GM12878 (cell line): ENCODE measurements around the gene SUGCT. TPM values are rescaled to one million over a fixed set of nuclear protein-coding genes. Genes with fewer than 3 reads are reported as not detected.

ENCODE experiments used
- ATAC-seq: fragments of 200-7000 bp; cut with Tn5 transposase; 3 replicates; pipeline ENCODE4 v1.9.1; 2020; ENCODE audit warnings: mild to moderate bottlenecking, moderate library complexity
- BruUV-seq: library from RNA; stranded (reverse); fragments of 400-500 nt; replicated peaks from 2 replicates; lab custom pipeline; 2021; lab: Mats Ljungman, UMichigan
- CTCF ChIA-PET: fragments of 300-600 bp; sonication (Branson Sonifier 250); formaldehyde crosslinking; extraction: SDS; loops from one replicate; lab custom pipeline; 2021; ENCODE audit warnings: inconsistent platforms; lab: Yijun Ruan, JAX
- POLR2A ChIA-PET: fragments of 350-600 bp; formaldehyde crosslinking; extraction: SDS; loops from one replicate; lab custom pipeline; 2021; ENCODE audit warnings: inconsistent platforms; lab: Charles Lee
- RAD21 ChIA-PET: fragments of 300-600 bp; sonication (Branson Sonifier 250); formaldehyde crosslinking; loops from one replicate; lab custom pipeline; 2023; ENCODE audit warnings: antibody characterized with exemption; ENCODE audit not compliant: unreplicated experiment; lab: Charles Lee
- SMC1A ChIA-PET: fragments of 300-600 bp; sonication (Branson Sonifier 250); formaldehyde crosslinking; loops from one replicate; lab custom pipeline; 2023; ENCODE audit not compliant: unreplicated experiment, uncharacterized antibody; lab: Charles Lee
- DNase-seq: peaks from one replicate; pipeline ENCODE4 v3.0.0-alpha.2; 2011; ENCODE audit warnings: low read depth, low spot score
- FAIRE-seq: peaks from 3 replicates; lab custom pipeline; 2011; peaks lifted over from hg19 to GRCh38; lab: Jason Lieb, UNC
- H2AFZ ChIP-seq: 2 replicates; pipeline ENCODE4 v1.6.0; 2011; ENCODE audit warnings: low read depth, low read length, control low read depth; ENCODE audit not compliant: control insufficient read depth
- H3K27ac ChIP-seq: 2 replicates; pipeline ENCODE4 v1.5.1; 2011; ENCODE audit warnings: control low read depth; ENCODE audit not compliant: control insufficient read depth, insufficient read depth
- H3K27me3 ChIP-seq, 2 experiments: replicated peaks in 1 of 2; 2 replicates each; pipeline versions ENCODE4 v1.6.0 to v1.6.1; 2011; ENCODE audit warnings: low read length in 1 of 2; ENCODE audit not compliant: control insufficient read depth in 2 of 2, insufficient read depth in 2 of 2
- H3K36me3 ChIP-seq, 2 experiments: 2 replicates each; pipeline ENCODE4 v1.5.1; 2011; ENCODE audit warnings: low read length in 1 of 2; ENCODE audit not compliant: control insufficient read depth in 2 of 2, insufficient read depth in 2 of 2
- H3K4me1 ChIP-seq: 2 replicates; pipeline ENCODE4 v1.6.1; 2011; ENCODE audit warnings: mild to moderate bottlenecking, low read length, moderate library complexity, mixed read lengths; ENCODE audit not compliant: control insufficient read depth, insufficient read depth
- H3K4me2 ChIP-seq: 2 replicates; pipeline ENCODE4 v1.6.0; 2011; ENCODE audit warnings: control low read depth; ENCODE audit not compliant: control insufficient read depth, insufficient read depth
- H3K4me3 ChIP-seq: fragments of 200-600 bp; sonication (generic); 2 replicates; pipeline ENCODE4 v1.5.1; 2016
- H3K79me2 ChIP-seq: 2 replicates; pipeline ENCODE4 v1.6.0; 2011; ENCODE audit warnings: low read length; ENCODE audit not compliant: control insufficient read depth, insufficient read depth
- H3K9ac ChIP-seq: 2 replicates; pipeline ENCODE4 v1.8.0; 2011; ENCODE audit warnings: low read length, control low read depth, mixed read lengths; ENCODE audit not compliant: control insufficient read depth, insufficient read depth
- H3K9me3 ChIP-seq: replicated peaks from 3 replicates; pipeline ENCODE4 v1.5.1; 2011; ENCODE audit warnings: mild to moderate bottlenecking, low read length; ENCODE audit not compliant: control insufficient read depth, insufficient read depth
- H4K20me1 ChIP-seq: 2 replicates; pipeline ENCODE4 v1.6.0; 2011; ENCODE audit not compliant: control insufficient read depth, insufficient read depth
- ATF3 ChIP-seq: IDR thresholded peaks from 2 replicates; pipeline ENCODE4 v1.6.1; 2011; ENCODE audit warnings: low read depth, mild to moderate bottlenecking, low read length, moderate library complexity, borderline replicate concordance; ENCODE audit errors: extremely low read depth
- CBFB ChIP-seq: IDR thresholded peaks from 2 replicates; pipeline ENCODE4 v1.6.1; 2016; ENCODE audit warnings: antibody characterized with exemption, low read depth
- E4F1 ChIP-seq: fragments of 450-650 bp; IDR thresholded peaks from 2 replicates; pipeline ENCODE4 v1.6.1; 2018; ENCODE audit warnings: borderline replicate concordance, mild to moderate bottlenecking; ENCODE audit not compliant: partially characterized antibody
- EED ChIP-seq: sonication (generic); IDR thresholded peaks from 2 replicates; pipeline ENCODE4 v1.6.1; 2016; ENCODE audit warnings: antibody characterized with exemption, low read depth
- HCFC1 ChIP-seq: fragments of 150-350 bp; IDR thresholded peaks from 2 replicates; pipeline ENCODE4 v1.6.1; 2014; ENCODE audit warnings: low read length
- HDGF ChIP-seq: fragments of 450-650 bp; IDR thresholded peaks from 2 replicates; pipeline ENCODE4 v1.6.1; 2016; ENCODE audit warnings: antibody characterized with exemption
- IKZF2 ChIP-seq, 2 experiments: fragments of 450-650 bp; IDR thresholded peaks; 2 replicates each; pipeline ENCODE4 v1.6.1; 2017; ENCODE audit warnings: mild to moderate bottlenecking in 2 of 2, moderate library complexity in 2 of 2
- IRF4 ChIP-seq: IDR thresholded peaks from 2 replicates; pipeline ENCODE4 v1.6.1; 2011; ENCODE audit warnings: low read depth, low read length
- MYB ChIP-seq: fragments of 150-350 bp; IDR thresholded peaks from 2 replicates; pipeline ENCODE4 v1.6.1; 2014; ENCODE audit warnings: mild to moderate bottlenecking, low read depth, low read length, borderline replicate concordance
- PAX5 ChIP-seq: IDR thresholded peaks from 2 replicates; pipeline ENCODE4 v1.6.1; 2011; ENCODE audit warnings: low read depth, low read length, borderline replicate concordance
- SIN3A ChIP-seq: IDR thresholded peaks from 2 replicates; pipeline ENCODE4 v1.6.1; 2012; ENCODE audit warnings: low read depth, low read length, improper control_type of control experiment
- SIX5 ChIP-seq: IDR thresholded peaks from 2 replicates; pipeline ENCODE4 v1.6.1; 2011; ENCODE audit warnings: mild to moderate bottlenecking, low read depth, low read length, moderate library complexity; ENCODE audit not compliant: severe bottlenecking
- SPI1 ChIP-seq: IDR thresholded peaks from 2 replicates; pipeline ENCODE4 v1.6.1; 2011; ENCODE audit warnings: low read depth, mild to moderate bottlenecking, low read length, moderate library complexity, borderline replicate concordance; ENCODE audit not compliant: insufficient read depth
- STAT1 ChIP-seq: fragments of 450-650 bp; conservative IDR thresholded peaks from 2 replicates; pipeline ENCODE4 v1.6.1; 2014; ENCODE audit warnings: antibody characterized with exemption, mild to moderate bottlenecking
- WGBS: methylation state at CpG from one replicate; pipeline ENCODE4 v1.1.6; 2016; ENCODE audit warnings: low lambda C conversion rate; ENCODE audit not compliant: insufficient replicate concordance, insufficient coverage; ENCODE audit errors: missing lambda C conversion rate; 5-methylcytosine and 5-hydroxymethylcytosine counted together
- in situ Hi-C: fragments of 300-500 bp; cut with MboI; formaldehyde crosslinking; loops from 9 replicates; pipeline ENCODE4 v1.14.3; 2018; ENCODE audit warnings: mixed read lengths
- intact Hi-C: fragments of 100-400 bp; cut with micrococcal nuclease; formaldehyde crosslinking; loops from one replicate; pipeline ENCODE4 v1.14.2; 2022; ENCODE audit not compliant: unreplicated experiment
- polyA plus RNA-seq, 11 experiments: library from polyadenylated mRNA; depleted of rRNA in 4 of 11; unstranded in 6 of 11; stranded (reverse) in 5 of 11; fragments of >200 nt; fragmentation: Nextera tagmentation in 4 of 11; fragmentation: Illumina TruSeq in 1 of 11; extraction: Ambion mirVana in 4 of 11; extraction: Trizol in 1 of 11; gene quantifications; 1 replicate in 1 of 11; 2 replicates in 10 of 11; pipeline versions ENCODE4 v1.2.1 to v1.2.3, GENCODE V29; 2011 to 2016; ENCODE audit warnings: inconsistent platforms in 2 of 11, missing spikeins in 2 of 11, low read depth in 1 of 11
- total RNA-seq, 4 experiments: library from RNA; depleted of rRNA in 3 of 4; stranded (reverse); fragments of >200 nt in 3 of 4; fragmentation: Illumina TruSeq in 1 of 4; extraction: Trizol in 1 of 4; gene quantifications; 2 replicates each; pipeline versions ENCODE4 v1.2.1 to v1.2.3, GENCODE V29; 2013 to 2021

Gene SUGCT
- total and polyA plus RNA-seq, 10 of the 15 experiments (the other 5 are each of a cell fraction or from before 2014, with no cell fraction given) = 0.08 to 1.2 (median 0.67) TPM; not detected in 1

GRCh38 chr7:40237731-40238130, 102.9 kb downstream of the SUGCT start:
- H4K20me1 ChIP-seq = no peaks in the 10 kb centered on the region
- H3K4me2 ChIP-seq = no peak overlapping the region
- in situ Hi-C loops (no loop called here), intact Hi-C loops (loop anchor here (10.0 kb wide), 1 partner anchor 87 kb away; no protein-coding TSS in a partner anchor)
- H3K27ac ChIP-seq = no peak overlapping the region
- no peaks in the 10 kb centered on the region for H3K4me1 ChIP-seq
- no peak overlapping the region for H3K9ac ChIP-seq
- POLR2A ChIA-PET = no interaction called here
- H3K4me3 ChIP-seq = no peak overlapping the region
- WGBS = 65% methylated on average over 1 of the region's 1 CpG
- BruUV-seq = no TSS peak
- H3K27me3 ChIP-seq = no peaks in the 10 kb centered on the region
- no peak for DNase-seq
- no peak overlapping the region for H2AFZ ChIP-seq
- H3K36me3 ChIP-seq = no peaks in the 10 kb centered on the region
- ATAC-seq = no peak
- RAD21 ChIA-PET = no interaction called here
- no peaks in the 10 kb centered on the region for H3K9me3 ChIP-seq
- no peaks in the 10 kb centered on the region for H3K79me2 ChIP-seq
- SMC1A ChIA-PET = no interaction called here
- CTCF ChIA-PET = interaction anchor here (0.6 kb wide), 1 partner anchor 60 kb away, joined by 3 read pairs; no protein-coding TSS in a partner anchor
- FAIRE-seq = no peak
- TF ChIP-seq STAT1 (no peak), HDGF (no peak), SIX5 (no peak), IKZF2 (IDR thresholded peaks at IDR 0.05) (no peak), IRF4 (no peak), SPI1 (peak; percentile 31; the same call in 1 of the 2 replicates)

GRCh38 chr7:40239755-40240303, 105.0 kb downstream of the SUGCT start:
- no peaks in the 10 kb centered on the region for H3K79me2 ChIP-seq
- FAIRE-seq (no peak), DNase-seq (no peak), ATAC-seq (no peak)
- no peaks in the 10 kb centered on the region for H3K9me3 ChIP-seq
- H3K27ac ChIP-seq = no peak overlapping the region
- CTCF ChIA-PET = interaction anchor here (0.6 kb wide), 1 partner anchor 106 kb away, joined by 3 read pairs; no protein-coding TSS in a partner anchor
- SMC1A ChIA-PET = interaction anchor here (0.5 kb wide), 1 partner anchor 200 kb away, joined by 4 read pairs; no protein-coding TSS in a partner anchor
- BruUV-seq = no TSS peak
- intact Hi-C loops = loop anchor here (10.0 kb wide), 1 partner anchor 85 kb away; no protein-coding TSS in a partner anchor
- no peak overlapping the region for H3K4me3 ChIP-seq
- H3K9ac ChIP-seq = no peak overlapping the region
- in situ Hi-C loops = no loop called here
- 82% methylated on average over 7 of the region's 7 CpGs for WGBS
- no peaks in the 10 kb centered on the region for H4K20me1 ChIP-seq
- no peaks in the 10 kb centered on the region for H3K36me3 ChIP-seq
- H3K4me1 ChIP-seq = no peaks in the 10 kb centered on the region
- no peak for TF ChIP-seq EED
- no peak for TF ChIP-seq E4F1
- no peak for TF ChIP-seq HCFC1
- TF ChIP-seq PAX5 = no peak
- TF ChIP-seq MYB = no peak
- no peak for TF ChIP-seq CBFB
- TF ChIP-seq ATF3 = no peak
- TF ChIP-seq SIN3A = no peak
- H3K4me2 ChIP-seq = no peak overlapping the region
- H3K27me3 ChIP-seq = no peaks in the 10 kb centered on the region
- no peak overlapping the region for H2AFZ ChIP-seq
- RAD21 ChIA-PET = no interaction called here
- POLR2A ChIA-PET = no interaction called here
